ENCODE results near the gene MOGAT2. TPM values are rescaled to one million over a fixed set of nuclear protein-coding genes. Genes with fewer than 3 reads are reported as not detected.

Gene MOGAT2
- total and polyA plus RNA-seq, 2 of the 4 experiments (the other 2 are of a cell fraction), result not detected

DNA sequence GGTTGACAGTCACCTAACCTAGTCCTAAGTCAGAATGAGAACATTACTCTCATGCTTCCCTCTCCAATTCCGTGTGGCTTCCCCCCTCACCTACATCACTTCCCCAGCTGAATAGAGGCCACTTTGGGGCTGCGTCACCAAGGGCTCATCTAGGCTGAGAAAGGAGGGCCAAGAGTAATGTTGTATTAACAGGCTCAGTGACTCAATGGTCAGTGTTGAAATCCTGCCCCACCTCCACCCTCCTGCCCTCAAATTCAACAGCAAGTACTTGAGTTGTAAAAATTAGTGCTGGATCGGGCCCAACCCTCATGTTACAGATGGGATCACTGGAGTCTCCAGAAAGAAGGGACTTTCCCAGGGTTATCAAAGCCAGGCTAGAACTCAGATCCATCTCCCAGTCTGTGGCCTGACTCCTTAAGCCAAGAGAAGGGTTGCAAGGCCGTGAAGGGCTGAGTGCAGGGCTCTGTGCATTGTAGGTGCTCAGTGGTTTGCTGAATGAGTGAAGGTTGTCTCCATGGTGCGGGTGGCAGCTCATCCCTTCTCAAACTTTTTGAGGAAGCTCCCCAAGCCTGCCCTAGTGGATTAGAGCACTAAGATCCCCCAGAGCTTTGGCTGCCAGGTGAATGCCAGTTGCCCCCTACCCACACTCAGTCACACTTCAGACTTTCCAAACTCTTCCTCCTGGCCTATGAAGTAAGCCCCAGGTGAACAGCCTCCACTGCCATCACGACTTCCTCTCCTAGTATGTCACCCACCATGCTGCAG is 54.2 kb downstream of the MOGAT2 start:
- Histone ChIP-seq H2AFZ (replicated peaks; ENCODE audit: low read length, poor library complexity) (no peak overlapping the region), H2AK5ac (ENCODE audit: low read depth, low read length) (peak overlapping the region; percentile 24; the same call in 1 of the 2 replicates), H2BK20ac (ENCODE audit: low read depth, low read length) (no peak overlapping the region), H3K9me3 (ENCODE audit: control insufficient read depth, insufficient read depth, low read length) (no peaks in the 10 kb centered on the region), H3K4me1 (ENCODE audit: control insufficient read depth, insufficient read depth, low read length) (peaks cover 4% of the 10 kb centered on the region; the same call in 1 of the 2 replicates), H3K56ac (ENCODE audit: extremely low read depth, insufficient read depth, low read length) (no peak overlapping the region), H4K20me1 (ENCODE audit: insufficient read depth, low read length) (no peaks in the 10 kb centered on the region), H2BK5ac (ENCODE audit: low read depth, low read length, poor library complexity, severe bottlenecking) (no peak overlapping the region), H4K5ac (ENCODE audit: low read depth, low read length) (no peak overlapping the region), H3K36me3 (ENCODE audit: control insufficient read depth, insufficient read depth, low read length) (no peaks in the 10 kb centered on the region), H3K4ac (ENCODE audit: low read depth, low read length) (no peak overlapping the region), H3K23ac (ENCODE audit: low read depth, low read length) (no peak overlapping the region), H4K8ac (ENCODE audit: low read depth in 2 of 2, low read length in 2 of 2) (no peak overlapping the region), H3K27ac (ENCODE audit: insufficient read depth, low read length) (no peak overlapping the region), H3K14ac (replicated peaks; ENCODE audit: low read depth, low read length) (no peak overlapping the region), H2AK9ac (replicated peaks; ENCODE audit: low read depth, low read length, poor library complexity) (no peak overlapping the region), H3K4me3 (ENCODE audit: insufficient read depth, low read depth, low read length) (no peak overlapping the region), H3K27me3 (ENCODE audit: control insufficient read depth, insufficient read depth, low read length) (peaks cover 51% of the 10 kb centered on the region), H3K9ac (ENCODE audit: low read depth, low read length) (no peak overlapping the region), H2BK120ac (ENCODE audit: low read depth, low read length) (no peak overlapping the region), H4K91ac (ENCODE audit: insufficient read depth, low read depth, low read length) (no peak overlapping the region), H3K18ac (ENCODE audit: low read depth, low read length) (no peak overlapping the region), H3K9me1 (ENCODE audit: insufficient read depth, low read length) (no peaks in the 10 kb centered on the region), H3K4me2 (ENCODE audit: low read depth, low read length) (no peak overlapping the region), H3K79me1 (ENCODE audit: low read depth in 1 of 2, low read length in 2 of 2) (no peaks in the 10 kb centered on the region), H2BK15ac (ENCODE audit: low read depth, low read length) (no peak overlapping the region)
- intact Hi-C loops (cut with micrococcal nuclease) (no loop called here), dilution Hi-C loops (cut with HindIII; ENCODE audit: low sequenced_read_pairs, unreplicated experiment) (no loop called here), in situ Hi-C loops (cut with MboI; ENCODE audit: low sequenced_read_pairs) (no loop called here)
- CTCF ChIA-PET, result no interaction called here
- TF ChIP-seq RAD21 (IDR thresholded peaks at IDR 0.05; ENCODE audit: low read length), result no peak
- TF ChIP-seq CEBPB (IDR thresholded peaks at IDR 0.05; ENCODE audit: low read depth, low read length), result peak; percentile 83
- ATAC-seq (ENCODE audit: low read depth) (peak; percentile 52), DNase-seq (peak; percentile 85)
- BruUV-seq (replicated peaks), result no TSS peak
- WGBS, 2 experiments (ENCODE audit: extremely low coverage in 2 of 2, insufficient read length in 1 of 2), result 78% methylated on average over 1 of the region's 6 CpGs; no CpG with 5 or more reads in 1 of the 2 experiments
- POLR2A ChIA-PET (ENCODE audit: unreplicated experiment), result no interaction called here
